ENCODE measurements around the gene GRM8.

The GRM8 gene

DNA sequence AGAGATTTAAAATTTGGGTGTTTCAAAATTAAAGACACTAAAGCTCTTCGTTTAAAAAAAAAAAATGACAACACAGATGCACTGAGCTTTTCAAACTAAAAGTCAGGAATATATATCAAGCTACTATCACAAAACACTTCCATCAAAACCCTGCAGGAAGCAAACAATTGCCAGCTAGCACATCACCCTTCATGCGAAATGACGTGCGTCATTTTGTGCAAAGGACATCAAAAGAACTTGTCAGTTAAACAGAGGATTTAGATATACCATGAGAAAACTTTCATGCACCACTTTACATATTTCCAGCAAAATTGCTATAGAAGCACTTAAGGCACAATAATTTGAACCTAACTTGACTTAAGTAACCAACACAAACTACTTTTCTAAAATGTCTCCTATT is 264.7 kb downstream of the GRM8 start:
- TF ChIP-seq TCF12 (IDR thresholded peaks at IDR 0.05; ENCODE audit: low read depth) (no peak), CREB1 (IDR thresholded peaks at IDR 0.05; ENCODE audit: low read depth) (no peak), FOXM1 (IDR thresholded peaks at IDR 0.05; ENCODE audit: borderline replicate concordance, low read depth) (no peak), EP300 (IDR thresholded peaks at IDR 0.05; ENCODE audit: borderline replicate concordance) (no peak), ZBTB7A (IDR thresholded peaks at IDR 0.05; ENCODE audit: low read depth) (no peak), TEAD4 (IDR thresholded peaks at IDR 0.05) (no peak), YY1 (IDR thresholded peaks at IDR 0.05; ENCODE audit: low read depth) (no peak), CEBPB (IDR thresholded peaks at IDR 0.05) (no peak), MAX (IDR thresholded peaks at IDR 0.05) (no peak), NFIC (IDR thresholded peaks at IDR 0.05) (no peak), REST (IDR thresholded peaks at IDR 0.05; ENCODE audit: low read depth) (no peak), EGR1 (IDR thresholded peaks at IDR 0.05) (no peak), TAF1 (IDR thresholded peaks at IDR 0.05; ENCODE audit: low read depth) (no peak), RAD21 (IDR thresholded peaks at IDR 0.05; ENCODE audit: low read depth) (no peak)
- TF ChIP-seq, protein P1, sequence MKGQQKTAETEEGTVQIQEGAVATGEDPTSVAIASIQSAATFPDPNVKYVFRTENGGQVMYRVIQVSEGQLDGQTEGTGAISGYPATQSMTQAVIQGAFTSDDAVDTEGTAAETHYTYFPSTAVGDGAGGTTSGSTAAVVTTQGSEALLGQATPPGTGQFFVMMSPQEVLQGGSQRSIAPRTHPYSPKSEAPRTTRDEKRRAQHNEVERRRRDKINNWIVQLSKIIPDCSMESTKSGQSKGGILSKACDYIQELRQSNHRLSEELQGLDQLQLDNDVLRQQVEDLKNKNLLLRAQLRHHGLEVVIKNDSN (IDR thresholded peaks at IDR 0.05), result no peak

DNA sequence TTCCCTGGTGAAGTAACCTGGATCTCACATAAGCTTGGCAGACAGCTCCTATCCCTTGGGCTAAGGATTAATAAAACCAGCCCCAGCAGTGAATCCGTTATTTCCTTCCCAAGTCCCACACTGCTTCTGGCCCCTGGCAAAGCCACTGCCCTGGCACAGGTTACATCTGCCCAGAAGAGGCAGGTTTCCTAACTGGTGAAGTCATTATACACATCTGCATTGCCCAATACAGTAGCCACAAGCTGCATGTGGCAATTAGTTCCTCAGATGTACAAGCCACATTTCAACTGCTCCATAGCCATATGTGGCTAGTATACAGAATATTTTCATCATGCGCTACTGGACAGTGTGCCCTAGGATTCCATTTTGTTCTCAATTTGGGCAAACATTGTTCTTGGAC is 273.0 kb downstream of the GRM8 start:
- no peak for TF ChIP-seq RAD21 (IDR thresholded peaks at IDR 0.05; ENCODE audit: low read depth)
- TF ChIP-seq YY1 (IDR thresholded peaks at IDR 0.05; ENCODE audit: low read depth), result no peak
- TF ChIP-seq TAF1 (IDR thresholded peaks at IDR 0.05; ENCODE audit: low read depth), result no peak
- TF ChIP-seq TCF12 (IDR thresholded peaks at IDR 0.05; ENCODE audit: low read depth), result no peak
- TF ChIP-seq TEAD4 (IDR thresholded peaks at IDR 0.05), result no peak
- no peak for TF ChIP-seq CREB1 (IDR thresholded peaks at IDR 0.05; ENCODE audit: low read depth)
- no peak for TF ChIP-seq FOXM1 (IDR thresholded peaks at IDR 0.05; ENCODE audit: borderline replicate concordance, low read depth)
- TF ChIP-seq EGR1 (IDR thresholded peaks at IDR 0.05), result no peak
- no peak for TF ChIP-seq EP300 (IDR thresholded peaks at IDR 0.05; ENCODE audit: borderline replicate concordance)
- TF ChIP-seq MAX (IDR thresholded peaks at IDR 0.05), result no peak
- no peak for TF ChIP-seq NFIC (IDR thresholded peaks at IDR 0.05)
- TF ChIP-seq REST (IDR thresholded peaks at IDR 0.05; ENCODE audit: low read depth), result no peak
- no peak for TF ChIP-seq ZBTB7A (IDR thresholded peaks at IDR 0.05; ENCODE audit: low read depth)
- TF ChIP-seq, protein P1 (IDR thresholded peaks at IDR 0.05), result no peak
- no peak for TF ChIP-seq CEBPB (IDR thresholded peaks at IDR 0.05)

DNA sequence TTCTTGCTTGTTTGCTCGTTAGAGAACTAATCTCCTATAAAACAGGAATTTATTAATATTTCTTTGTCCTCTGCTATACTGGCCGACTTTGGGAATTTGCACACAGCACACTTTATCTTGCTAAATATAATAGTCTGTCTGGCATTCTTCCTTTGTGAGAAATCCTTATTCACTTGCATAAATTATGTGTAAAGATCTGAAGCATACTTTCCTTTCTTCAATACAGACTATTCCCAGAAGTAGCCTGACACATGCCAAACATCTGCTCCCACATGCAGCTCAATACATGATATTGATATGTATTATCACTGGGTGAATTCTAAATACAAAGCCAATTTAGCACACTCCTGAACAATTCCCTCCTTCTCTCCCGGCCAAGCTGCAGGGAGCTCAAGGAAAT is 273.9 kb downstream of the GRM8 start:
- no peak for TF ChIP-seq MAX (IDR thresholded peaks at IDR 0.05)
- no peak for TF ChIP-seq TEAD4 (IDR thresholded peaks at IDR 0.05)
- no peak for TF ChIP-seq CREB1 (IDR thresholded peaks at IDR 0.05; ENCODE audit: low read depth)
- TF ChIP-seq CEBPB (IDR thresholded peaks at IDR 0.05), result no peak
- TF ChIP-seq FOXM1 (IDR thresholded peaks at IDR 0.05; ENCODE audit: borderline replicate concordance, low read depth), result no peak
- TF ChIP-seq ZBTB7A (IDR thresholded peaks at IDR 0.05; ENCODE audit: low read depth), result no peak
- no peak for TF ChIP-seq TCF12 (IDR thresholded peaks at IDR 0.05; ENCODE audit: low read depth)
- no peak for TF ChIP-seq YY1 (IDR thresholded peaks at IDR 0.05; ENCODE audit: low read depth)
- TF ChIP-seq REST (IDR thresholded peaks at IDR 0.05; ENCODE audit: low read depth), result no peak
- no peak for TF ChIP-seq EP300 (IDR thresholded peaks at IDR 0.05; ENCODE audit: borderline replicate concordance)
- no peak for TF ChIP-seq EGR1 (IDR thresholded peaks at IDR 0.05)
- TF ChIP-seq, protein P1 (IDR thresholded peaks at IDR 0.05), result no peak
- TF ChIP-seq NFIC (IDR thresholded peaks at IDR 0.05), result no peak
- no peak for TF ChIP-seq RAD21 (IDR thresholded peaks at IDR 0.05; ENCODE audit: low read depth)
- no peak for TF ChIP-seq TAF1 (IDR thresholded peaks at IDR 0.05; ENCODE audit: low read depth)

All from Ishikawa (cell line).